Natural killer cell (primary cell): Measurements from ENCODE around the gene OVCH2. TPM values are rescaled to one million over a fixed set of nuclear protein-coding genes. Genes with fewer than 3 reads are reported as not detected.
"Not testable (repeated sequence)": the region's sequence is repeated elsewhere in the genome, so short reads cannot be mapped to it uniquely, and the experiment has no call there.

Experiments
- ATAC-seq, 3 donors: fragments of 150-1000 bp in 2 of 3; fragments of 200-7000 bp in 1 of 3; cut with Tn5 transposase; 1 replicate in 1 of 3; 2 replicates in 2 of 3; pipeline ENCODE4 v1.10.0; 2021; ENCODE audit warnings: mild to moderate bottlenecking in 2 of 3, moderate library complexity in 2 of 3
- DNase-seq, 2 donors: peaks; one replicate each; pipeline versions ENCODE4 v3.0.0 to v3.0.0-alpha.2; 2013 to 2021; ENCODE audit warnings: mixed read lengths in 1 of 2
- H3K27ac ChIP-seq: one replicate; pipeline ENCODE4 v1.5.1; 2013; ENCODE audit warnings: mild to moderate bottlenecking, low read length
- H3K27me3 ChIP-seq: one replicate; pipeline ENCODE4 v1.6.1; 2013; ENCODE audit warnings: low read length; ENCODE audit not compliant: control insufficient read depth, insufficient read depth
- H3K36me3 ChIP-seq: one replicate; pipeline ENCODE4 v1.6.1; 2013; ENCODE audit warnings: low read length; ENCODE audit not compliant: control insufficient read depth, insufficient read depth
- H3K4me1 ChIP-seq: one replicate; pipeline ENCODE4 v1.6.1; 2013; ENCODE audit warnings: low read length; ENCODE audit not compliant: control insufficient read depth, insufficient read depth
- H3K4me3 ChIP-seq: one replicate; pipeline ENCODE4 v1.5.1; 2013; ENCODE audit warnings: low read length
- H3K9me3 ChIP-seq: one replicate; pipeline ENCODE4 v1.6.1; 2013; ENCODE audit warnings: low read length; ENCODE audit not compliant: control insufficient read depth, insufficient read depth
- H3K27ac Mint-ChIP-seq, 2 donors: one replicate each; pipeline ENCODE4 v1.8.0; 2022; ENCODE audit warnings: mild to moderate bottlenecking in 2 of 2, mixed read lengths in 2 of 2, moderate library complexity in 1 of 2
- H3K27me3 Mint-ChIP-seq, 2 donors: one replicate each; pipeline ENCODE4 v1.8.0; 2022; ENCODE audit warnings: low read depth in 2 of 2, mixed read lengths in 2 of 2
- H3K36me3 Mint-ChIP-seq: one replicate; pipeline ENCODE4 v1.8.0; 2022; ENCODE audit warnings: mixed read lengths
- H3K4me1 Mint-ChIP-seq, 2 donors: one replicate each; pipeline ENCODE4 v1.8.0; 2022; ENCODE audit warnings: mixed read lengths in 2 of 2
- H3K4me3 Mint-ChIP-seq: one replicate; pipeline ENCODE4 v1.8.0; 2022; ENCODE audit warnings: mild to moderate bottlenecking, moderate library complexity, mixed read lengths
- H3K9me3 Mint-ChIP-seq, 2 donors: one replicate each; pipeline ENCODE4 v1.8.0; 2022; ENCODE audit warnings: mixed read lengths in 2 of 2
- CTCF ChIP-seq: fragments of 200-600 bp; IDR thresholded peaks from one replicate; pipeline ENCODE4 v1.8.0; 2022; ENCODE audit warnings: antibody characterized with exemption
- WGBS: methylation state at CpG from one replicate; pipeline ENCODE4 v1.1.7; 2013; ENCODE audit warnings: missing lambda C conversion rate; ENCODE audit not compliant: insufficient coverage; 5-methylcytosine and 5-hydroxymethylcytosine counted together
- intact Hi-C: fragments of 100-400 bp; cut with micrococcal nuclease; formaldehyde crosslinking; loops from one replicate; pipeline ENCODE4 v1.14.2; 2022
- total RNA-seq, 4 donors: library from RNA; stranded (reverse); fragments of 120-200 nt in 1 of 4; gene quantifications; one replicate each; pipeline versions ENCODE4 v1.2.3 to v1.2.4, GENCODE V29; 2013 to 2022

Gene OVCH2
- total RNA-seq = not detected
- not detected for total RNA-seq (2013)

- Mint-ChIP-seq H3K4me3 (no peak within 1 kb of the TSS), H3K4me1 (no peaks in the 10 kb centered on the region), H3K27me3 (peaks cover 13 to 41% of the 10 kb centered on the region in 2 donors), H3K36me3 (no peaks in the 10 kb centered on the region), H3K9me3 (peaks cover 0 to 2% of the 10 kb centered on the region in 2 donors), H3K27ac (no peak within 1 kb of the TSS)
- DNase-seq = no peak
- WGBS = 67% methylated on average over 1 of the region's 2 CpGs
- intact Hi-C loops = no loop called here
- H3K27me3 ChIP-seq = no peaks in the 10 kb centered on the region
- TF ChIP-seq CTCF = no peak
- H3K4me3 ChIP-seq = no peak within 1 kb of the TSS
- H3K9me3 ChIP-seq = no peaks in the 10 kb centered on the region
- no peak for ATAC-seq
- H3K36me3 ChIP-seq = no peaks in the 10 kb centered on the region
- H3K27ac ChIP-seq = no peak within 1 kb of the TSS
- no peaks in the 10 kb centered on the region for H3K4me1 ChIP-seq
These were observed at the start of gene OVCH2 for GRCh38 chr11:7706377-7706776. Gene OVCH2 (minus strand): TSS chr11:7706477. CDS start chr11:7706394, 83 bp downstream.

- Histone ChIP-seq H3K4me1 (no peaks in the 10 kb centered on the region), H3K27me3 (no peaks in the 10 kb centered on the region), H3K9me3 (no peaks in the 10 kb centered on the region), H3K27ac (no peak overlapping the region), H3K4me3 (no peak overlapping the region), H3K36me3 (no peaks in the 10 kb centered on the region)
- Mint-ChIP-seq H3K4me3 (no peak overlapping the region), H3K27ac (no peak overlapping the region), H3K9me3 (peaks cover 0 to 2% of the 10 kb centered on the region in 2 donors), H3K4me1 (no peaks in the 10 kb centered on the region), H3K36me3 (no peaks in the 10 kb centered on the region), H3K27me3 (no peaks in the 10 kb centered on the region)
- TF ChIP-seq CTCF = no peak
- no peak for DNase-seq
- intact Hi-C loops = no loop called here
- WGBS = 94% methylated on average over 2 of the region's 2 CpGs
- no peak for ATAC-seq
These were observed 43.2 kb upstream of the OVCH2 start for GRCh38 chr11:7749456-7749855.

- H3K9me3 Mint-ChIP-seq, H3K27ac Mint-ChIP-seq, DNase-seq, H3K9me3 ChIP-seq, H3K4me3 Mint-ChIP-seq, H3K27me3 ChIP-seq, H3K4me1 Mint-ChIP-seq, intact Hi-C loops, H3K4me3 ChIP-seq, ATAC-seq, H3K36me3 ChIP-seq, H3K27ac ChIP-seq, H3K36me3 Mint-ChIP-seq, H3K4me1 ChIP-seq, H3K27me3 Mint-ChIP-seq: not testable (repeated sequence)
- WGBS = 81% methylated on average over 11 of the region's 14 CpGs
These were observed 28.5 kb upstream of the OVCH2 start for GRCh38 chr11:7734767-7735166.

GRCh38 chr11:7714786-7715185, 8.5 kb upstream of the OVCH2 start:
- H3K4me1 Mint-ChIP-seq = no peaks in the 10 kb centered on the region
- ATAC-seq = no peak
- no CpG with 5 or more reads among the region's 3 CpGs for whole genome bisulfite sequencing
- no peak overlapping the region for H3K27ac Mint-ChIP-seq
- peaks cover 0 to 5% of the 10 kb centered on the region in 2 donors for H3K9me3 Mint-ChIP-seq
- H3K4me3 ChIP-seq = no peak overlapping the region
- intact Hi-C loops = no loop called here
- H3K27ac ChIP-seq = no peak overlapping the region
- TF ChIP-seq CTCF = no peak
- H3K4me3 Mint-ChIP-seq = no peak overlapping the region
- H3K27me3 Mint-ChIP-seq = peaks cover 19% of the 10 kb centered on the region in 2 donors
- no peaks in the 10 kb centered on the region for H3K27me3 ChIP-seq
- H3K9me3 ChIP-seq = no peaks in the 10 kb centered on the region
- H3K4me1 ChIP-seq = no peaks in the 10 kb centered on the region
- no peak for DNase-seq
- H3K36me3 Mint-ChIP-seq = no peaks in the 10 kb centered on the region
- no peaks in the 10 kb centered on the region for H3K36me3 ChIP-seq
